ENCODE measurements around the gene WDR20. TPM values are rescaled to one million over a fixed set of nuclear protein-coding genes. Genes with fewer than 3 reads are reported as not detected.

Gene WDR20
- total RNA-seq, 2 experiments from 2014 or later = 13.3 to 31.0 TPM

DNA sequence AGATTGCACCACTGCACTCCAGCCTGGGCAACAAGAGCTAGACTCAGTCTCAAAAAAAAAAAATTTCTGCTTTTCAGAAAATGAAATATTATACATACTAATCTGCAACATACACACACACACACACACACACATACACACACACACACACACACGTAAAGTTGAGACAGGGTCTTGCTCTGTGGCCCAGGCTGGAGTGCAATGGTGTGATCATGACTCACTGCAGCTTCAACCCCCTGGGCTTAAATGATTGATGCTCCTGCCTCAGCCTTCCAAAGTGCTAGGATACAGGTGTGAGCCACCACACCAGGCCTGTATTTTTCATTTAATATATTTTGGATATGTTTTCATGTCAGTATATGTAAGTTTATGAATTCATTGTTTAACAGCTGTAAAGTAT lies 18.8 kb upstream of the WDR20 start:
- CTCF ChIA-PET (ENCODE audit: unreplicated experiment) = no interaction called here
- no peak overlapping the region for H2AFZ ChIP-seq (ENCODE audit: low read length)
- TF ChIP-seq EZH2phosphoT487 (IDR thresholded peaks at IDR 0.05; ENCODE audit: borderline replicate concordance, low read depth, low read length) = no peak
- TF ChIP-seq, protein P1, sequence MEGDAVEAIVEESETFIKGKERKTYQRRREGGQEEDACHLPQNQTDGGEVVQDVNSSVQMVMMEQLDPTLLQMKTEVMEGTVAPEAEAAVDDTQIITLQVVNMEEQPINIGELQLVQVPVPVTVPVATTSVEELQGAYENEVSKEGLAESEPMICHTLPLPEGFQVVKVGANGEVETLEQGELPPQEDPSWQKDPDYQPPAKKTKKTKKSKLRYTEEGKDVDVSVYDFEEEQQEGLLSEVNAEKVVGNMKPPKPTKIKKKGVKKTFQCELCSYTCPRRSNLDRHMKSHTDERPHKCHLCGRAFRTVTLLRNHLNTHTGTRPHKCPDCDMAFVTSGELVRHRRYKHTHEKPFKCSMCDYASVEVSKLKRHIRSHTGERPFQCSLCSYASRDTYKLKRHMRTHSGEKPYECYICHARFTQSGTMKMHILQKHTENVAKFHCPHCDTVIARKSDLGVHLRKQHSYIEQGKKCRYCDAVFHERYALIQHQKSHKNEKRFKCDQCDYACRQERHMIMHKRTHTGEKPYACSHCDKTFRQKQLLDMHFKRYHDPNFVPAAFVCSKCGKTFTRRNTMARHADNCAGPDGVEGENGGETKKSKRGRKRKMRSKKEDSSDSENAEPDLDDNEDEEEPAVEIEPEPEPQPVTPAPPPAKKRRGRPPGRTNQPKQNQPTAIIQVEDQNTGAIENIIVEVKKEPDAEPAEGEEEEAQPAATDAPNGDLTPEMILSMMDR (conservative IDR thresholded peaks at IDR 0.05; ENCODE audit: low read length) = no peak
- no peak overlapping the region for H3K27ac ChIP-seq (ENCODE audit: low read depth, low read length, poor library complexity, severe bottlenecking)
- H3K9me2 ChIP-seq (ENCODE audit: insufficient read depth, low read length) = no peaks in the 10 kb centered on the region
- POLR2A ChIA-PET = no interaction called here
- intact Hi-C loops (cut with micrococcal nuclease; ENCODE audit: unreplicated experiment) = no loop called here
- H4K20me1 ChIP-seq (ENCODE audit: insufficient read depth, low read length) = no peaks in the 10 kb centered on the region
- DNase-seq (ENCODE audit: low spot score) = no peak
- no peaks in the 10 kb centered on the region for H3K79me2 ChIP-seq (ENCODE audit: insufficient read depth, low read depth, low read length)
- BruUV-seq (replicated peaks) = no TSS peak
- no peak overlapping the region for H3K4me2 ChIP-seq (ENCODE audit: low read length)
- H3K4me1 ChIP-seq (ENCODE audit: insufficient read depth, low read length, poor library complexity, severe bottlenecking) = no peaks in the 10 kb centered on the region
- peaks cover 10% of the 10 kb centered on the region; the same call in 1 of the 2 replicates for H3K36me3 ChIP-seq (ENCODE audit: insufficient read depth, low read length)
- H3K9me3 ChIP-seq (ENCODE audit: low read length) = peaks cover 18% of the 10 kb centered on the region
- H3K4me3 ChIP-seq (ENCODE audit: low read depth, low read length, poor library complexity, severe bottlenecking) = no peak overlapping the region

DNA sequence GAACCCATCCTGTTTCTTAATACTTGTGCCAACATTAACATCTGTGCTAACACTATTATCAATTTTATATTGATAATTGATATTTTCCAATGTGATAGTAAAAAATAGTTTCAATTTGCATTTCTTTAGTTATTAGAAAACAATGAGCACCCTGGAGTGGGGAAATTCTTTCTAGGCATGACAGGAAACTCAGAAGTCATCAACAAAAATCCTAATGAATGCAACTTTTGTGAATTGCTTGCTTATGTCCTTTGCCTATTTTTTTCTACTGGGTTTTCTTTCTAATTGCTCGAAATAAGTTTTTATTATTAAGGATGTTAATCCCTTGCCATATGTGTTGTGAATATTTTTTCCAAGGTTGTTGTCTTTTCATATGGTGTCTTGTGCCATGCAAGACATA lies 18.1 kb upstream of the WDR20 start:
- no peak for DNase-seq (ENCODE audit: low spot score)
- H3K4me3 ChIP-seq (ENCODE audit: low read depth, low read length, poor library complexity, severe bottlenecking) = no peak overlapping the region
- POLR2A ChIA-PET = no interaction called here
- peaks cover 18% of the 10 kb centered on the region for H3K9me3 ChIP-seq (ENCODE audit: low read length)
- no peak for TF ChIP-seq EZH2phosphoT487 (IDR thresholded peaks at IDR 0.05; ENCODE audit: borderline replicate concordance, low read depth, low read length)
- TF ChIP-seq, protein P1 (conservative IDR thresholded peaks at IDR 0.05; ENCODE audit: low read length) = no peak
- peaks cover 10% of the 10 kb centered on the region; the same call in 1 of the 2 replicates for H3K36me3 ChIP-seq (ENCODE audit: insufficient read depth, low read length)
- intact Hi-C loops (cut with micrococcal nuclease; ENCODE audit: unreplicated experiment) = no loop called here
- H2AFZ ChIP-seq (ENCODE audit: low read length) = no peak overlapping the region
- no peaks in the 10 kb centered on the region for H3K9me2 ChIP-seq (ENCODE audit: insufficient read depth, low read length)
- no peaks in the 10 kb centered on the region for H3K4me1 ChIP-seq (ENCODE audit: insufficient read depth, low read length, poor library complexity, severe bottlenecking)
- H3K27ac ChIP-seq (ENCODE audit: low read depth, low read length, poor library complexity, severe bottlenecking) = no peak overlapping the region
- H4K20me1 ChIP-seq (ENCODE audit: insufficient read depth, low read length) = no peaks in the 10 kb centered on the region
- no TSS peak for BruUV-seq (replicated peaks)
- H3K4me2 ChIP-seq (ENCODE audit: low read length) = no peak overlapping the region
- CTCF ChIA-PET (ENCODE audit: unreplicated experiment) = no interaction called here
- no peaks in the 10 kb centered on the region for H3K79me2 ChIP-seq (ENCODE audit: insufficient read depth, low read depth, low read length)

DNA sequence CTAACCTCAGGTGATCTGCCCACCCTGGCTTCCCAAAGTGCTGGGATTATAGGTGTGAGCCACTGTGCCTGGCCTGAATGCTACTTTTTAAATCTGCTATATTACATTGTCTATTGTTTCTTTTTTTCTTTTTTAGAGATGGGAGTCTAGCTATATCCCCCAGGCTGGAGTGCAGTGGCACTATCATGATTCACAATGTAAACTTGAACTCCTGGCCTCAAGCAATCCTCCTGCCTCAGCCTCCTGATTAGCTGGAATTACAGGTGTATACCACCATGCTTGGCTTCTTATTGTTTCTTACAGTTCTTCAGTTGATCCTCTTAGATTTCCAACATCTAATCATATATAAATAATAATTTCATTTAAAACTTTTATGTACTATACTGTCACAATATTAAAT lies 15.3 kb upstream of the WDR20 start:
- Histone ChIP-seq H2AFZ (ENCODE audit: low read length) (no peak overlapping the region), H3K4me2 (ENCODE audit: low read length) (no peak overlapping the region), H3K36me3 (ENCODE audit: insufficient read depth, low read length) (no peaks in the 10 kb centered on the region), H3K9me3 (ENCODE audit: low read length) (no peaks in the 10 kb centered on the region), H3K4me1 (ENCODE audit: insufficient read depth, low read length, poor library complexity, severe bottlenecking) (no peaks in the 10 kb centered on the region), H4K20me1 (ENCODE audit: insufficient read depth, low read length) (no peaks in the 10 kb centered on the region), H3K9me2 (ENCODE audit: insufficient read depth, low read length) (no peaks in the 10 kb centered on the region), H3K27ac (ENCODE audit: low read depth, low read length, poor library complexity, severe bottlenecking) (no peak overlapping the region), H3K4me3 (ENCODE audit: low read depth, low read length, poor library complexity, severe bottlenecking) (no peak overlapping the region), H3K79me2 (ENCODE audit: insufficient read depth, low read depth, low read length) (no peaks in the 10 kb centered on the region)
- BruUV-seq (replicated peaks) = no TSS peak
- ChIA-PET POLR2A (interaction anchor here (0.6 kb wide), 2 partner anchors 174 to 259 kb away, joined by 3 read pairs; no protein-coding TSS in a partner anchor), CTCF (ENCODE audit: unreplicated experiment) (no interaction called here)
- DNase-seq (ENCODE audit: low spot score) = no peak
- intact Hi-C loops (cut with micrococcal nuclease; ENCODE audit: unreplicated experiment) = no loop called here
- no peak for TF ChIP-seq EZH2phosphoT487 (IDR thresholded peaks at IDR 0.05; ENCODE audit: borderline replicate concordance, low read depth, low read length)
